NOMO-1 treated with dmso at 0.1 percent for 144 hours (cell line): Measurements from ENCODE around the gene ACTL7A.
"Not testable (repeated sequence)": the region's sequence is repeated elsewhere in the genome, so short reads cannot be mapped to it uniquely, and the experiment has no call there.

ENCODE experiments used
- DNase-seq: peaks from one replicate; lab custom pipeline; 2025; ENCODE audit not compliant: unreplicated experiment; lab: John Stamatoyannopoulos, UW

Gene ACTL7A, protein sequence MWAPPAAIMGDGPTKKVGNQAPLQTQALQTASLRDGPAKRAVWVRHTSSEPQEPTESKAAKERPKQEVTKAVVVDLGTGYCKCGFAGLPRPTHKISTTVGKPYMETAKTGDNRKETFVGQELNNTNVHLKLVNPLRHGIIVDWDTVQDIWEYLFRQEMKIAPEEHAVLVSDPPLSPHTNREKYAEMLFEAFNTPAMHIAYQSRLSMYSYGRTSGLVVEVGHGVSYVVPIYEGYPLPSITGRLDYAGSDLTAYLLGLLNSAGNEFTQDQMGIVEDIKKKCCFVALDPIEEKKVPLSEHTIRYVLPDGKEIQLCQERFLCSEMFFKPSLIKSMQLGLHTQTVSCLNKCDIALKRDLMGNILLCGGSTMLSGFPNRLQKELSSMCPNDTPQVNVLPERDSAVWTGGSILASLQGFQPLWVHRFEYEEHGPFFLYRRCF

DNA sequence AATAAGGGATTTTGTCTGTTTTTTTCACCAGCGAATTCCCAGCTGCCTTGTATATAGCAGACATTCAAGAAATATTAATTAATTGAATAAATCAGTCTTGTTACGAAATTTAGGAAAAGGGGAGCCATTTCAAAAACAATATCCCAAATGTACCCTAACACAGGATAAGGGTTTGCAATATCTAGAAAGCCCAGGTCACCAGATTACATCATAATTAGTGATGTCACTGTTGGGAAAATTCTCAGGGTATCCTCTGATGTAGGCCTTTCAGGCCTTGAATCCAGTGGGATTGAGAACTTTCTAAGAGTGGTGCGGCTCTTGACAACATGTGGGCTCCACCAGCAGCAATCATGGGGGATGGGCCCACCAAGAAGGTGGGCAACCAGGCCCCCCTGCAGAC is at the start of gene ACTL7A:
Gene ACTL7A (plus strand): TSS at position 270 of the 400 bp plus-strand sequence. CDS start 57 bp downstream, at position 327.
- DNase-seq, result no peak

DNA sequence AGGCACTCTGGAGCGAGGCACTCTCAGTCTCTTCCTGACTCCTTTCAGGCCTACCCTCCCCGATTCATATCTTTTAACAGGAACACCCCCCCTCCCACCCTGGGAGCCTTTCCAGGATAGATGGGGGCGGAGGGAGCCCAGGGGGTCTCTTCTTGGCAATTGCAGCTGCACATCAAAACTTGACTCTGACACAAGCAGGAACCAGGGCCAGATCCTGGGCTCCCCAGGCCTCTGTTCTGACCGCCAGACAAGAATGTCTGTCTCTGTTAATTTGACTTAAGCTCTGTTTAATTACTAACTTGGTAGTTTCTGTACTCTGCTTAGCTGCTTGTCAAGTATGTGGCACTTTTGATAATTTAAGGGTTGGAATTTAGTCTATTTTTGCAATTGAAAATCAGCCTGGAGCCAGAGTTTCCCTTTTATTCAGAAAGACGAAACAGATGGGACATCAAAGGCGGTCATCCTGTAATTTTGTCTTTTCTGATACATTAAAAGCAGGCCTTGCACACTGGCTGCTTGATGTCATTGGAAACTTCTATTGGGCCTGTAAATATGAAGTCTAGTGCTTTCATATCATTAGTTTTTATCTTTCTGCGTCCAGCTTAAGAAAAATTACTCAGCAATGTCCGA is 49.6 kb upstream of the ACTL7A start:
- DNase-seq, result no peak

DNA sequence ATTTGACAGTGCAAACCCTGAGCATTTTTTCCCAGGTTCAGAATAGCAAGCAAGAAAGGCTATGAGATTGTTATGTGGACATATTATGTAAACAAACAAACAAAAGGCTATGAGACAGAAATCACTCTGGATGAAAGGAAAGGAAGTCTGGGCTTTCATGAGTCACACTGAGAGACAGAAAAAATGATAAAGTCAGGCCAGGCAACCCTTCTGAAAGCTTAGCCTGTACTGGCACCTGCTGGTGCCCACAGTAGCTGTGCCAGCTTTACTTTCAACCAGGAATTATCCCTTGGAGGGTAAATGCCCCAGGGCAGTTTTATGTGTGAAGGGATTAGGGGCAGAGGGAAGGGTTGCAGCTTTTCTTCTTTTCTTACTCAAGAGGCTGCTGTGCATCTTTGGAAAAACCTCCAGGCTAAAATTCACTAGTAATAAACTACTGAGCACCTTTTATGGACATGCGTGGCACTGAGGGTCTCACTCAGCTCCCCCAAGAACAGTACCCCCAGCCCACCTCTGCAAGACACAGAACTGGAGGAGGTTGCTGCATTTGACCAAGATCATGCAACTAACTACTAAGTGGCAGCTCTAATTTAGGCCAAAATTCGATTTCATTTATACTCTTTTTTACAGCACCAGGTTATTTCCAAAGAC is 48.0 kb upstream of the ACTL7A start:
- DNase-seq, result peak; percentile 19

DNA sequence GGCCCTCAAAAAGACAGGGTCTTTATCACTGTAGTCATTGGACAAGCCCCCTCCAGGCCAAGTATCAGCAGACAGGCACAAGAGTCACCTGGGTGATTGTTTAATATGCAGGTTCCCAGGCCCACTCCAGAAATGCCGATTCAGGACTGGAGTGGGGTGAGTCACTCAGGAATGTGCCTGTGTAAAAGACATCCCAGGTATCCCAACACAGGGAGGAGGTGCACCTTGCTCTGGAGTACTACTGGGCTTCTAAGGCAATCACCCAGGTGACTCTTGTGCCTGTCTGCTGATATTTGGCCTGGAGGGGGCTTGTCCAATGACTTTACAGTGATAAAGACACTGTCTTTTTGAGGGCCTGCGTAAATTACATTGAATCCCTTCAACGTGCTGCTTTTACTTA is 46.9 kb upstream of the ACTL7A start:
- no peak for DNase-seq

DNA sequence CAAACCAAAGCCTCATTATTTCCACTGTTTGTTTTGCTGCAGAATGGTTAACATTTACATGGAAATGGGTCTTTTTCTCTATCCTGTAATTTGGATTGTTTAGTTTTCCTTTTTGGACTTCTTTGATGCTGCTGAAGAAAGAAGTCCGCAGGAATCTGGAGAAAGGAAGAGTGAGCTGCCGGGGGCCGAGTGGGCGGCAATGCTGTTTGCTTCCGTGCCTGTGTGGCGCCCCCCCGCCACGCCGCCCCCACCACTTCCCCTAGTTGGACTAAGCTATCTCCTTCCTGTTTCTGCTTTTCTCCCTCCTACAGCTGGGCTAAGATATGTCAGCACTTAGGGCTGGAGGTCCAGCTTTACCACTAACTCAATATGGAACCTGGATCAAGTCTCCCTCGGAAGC is 46.0 kb upstream of the ACTL7A start:
- peak; percentile 51 for DNase-seq

DNA sequence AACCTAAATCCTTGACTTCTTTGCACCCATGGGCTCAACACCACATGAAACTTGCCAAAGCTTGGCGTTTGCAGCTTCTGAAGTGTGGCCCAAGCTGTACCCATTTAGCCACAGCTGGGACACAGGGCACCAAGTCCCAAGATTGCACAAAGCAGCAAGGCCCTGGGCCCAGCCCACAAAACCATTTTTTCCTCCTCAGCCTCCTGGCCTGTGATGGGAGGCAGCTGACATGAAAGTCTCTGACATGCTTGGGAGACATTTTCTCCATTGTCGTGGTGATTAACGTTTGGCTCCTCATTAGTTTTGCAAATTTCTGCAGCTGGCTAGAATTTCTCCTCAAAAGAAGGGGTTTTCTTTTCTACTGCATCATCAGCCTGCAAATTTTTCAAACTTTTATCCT is 38.2 kb upstream of the ACTL7A start:
- no peak for DNase-seq

DNA sequence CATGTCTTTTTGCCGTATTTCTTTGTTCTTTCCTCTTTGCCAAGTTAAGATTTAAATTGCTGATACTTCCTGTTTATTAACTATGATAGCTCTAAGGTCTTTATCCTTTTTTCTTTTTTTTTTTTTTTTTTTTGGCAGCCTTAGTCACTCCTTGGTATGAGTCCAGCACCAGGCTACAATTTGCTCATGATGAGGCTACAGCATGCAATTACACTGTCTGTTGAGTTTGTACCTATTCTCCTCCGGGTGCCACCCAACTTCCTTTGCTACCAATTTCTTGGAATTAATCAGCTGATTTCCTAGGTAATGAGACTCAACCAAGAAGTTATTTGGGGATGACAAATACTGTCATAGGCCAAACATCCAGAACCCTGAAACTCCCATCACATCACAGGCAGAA is 31.8 kb upstream of the ACTL7A start:
- no peak for DNase-seq

DNA sequence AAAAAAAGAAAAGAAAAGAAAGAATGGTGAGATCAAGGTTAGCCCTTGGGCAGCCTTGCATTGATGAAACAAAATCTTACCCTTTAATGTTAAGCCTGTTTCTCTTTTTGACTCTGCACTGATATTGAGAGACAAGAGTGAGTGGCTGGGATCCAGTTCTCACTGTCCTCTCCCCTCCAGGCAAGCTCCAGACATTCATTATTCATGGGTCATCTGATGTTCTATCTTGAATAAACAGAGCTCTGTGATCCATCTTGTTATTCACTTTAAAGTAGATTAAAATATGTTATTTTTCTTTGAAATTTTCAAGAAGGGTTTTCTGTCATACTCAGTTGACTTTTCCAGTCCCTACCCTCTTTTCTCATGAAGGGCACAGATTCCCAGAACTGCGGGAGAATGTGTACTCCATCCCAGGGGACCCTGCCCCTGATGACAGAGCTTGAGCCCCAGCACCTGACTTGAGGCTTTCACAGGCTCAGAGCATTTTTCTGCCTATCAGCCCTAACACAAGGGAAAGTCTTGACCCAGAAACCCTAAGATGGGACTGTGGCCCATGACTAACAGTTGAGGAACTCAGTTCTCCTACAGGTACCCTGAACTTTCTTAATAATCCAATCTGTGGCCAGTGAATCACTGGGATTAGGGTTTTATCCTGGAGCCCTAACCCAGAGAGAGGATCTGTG is 30.4 kb upstream of the ACTL7A start:
- DNase-seq, result no peak

DNA sequence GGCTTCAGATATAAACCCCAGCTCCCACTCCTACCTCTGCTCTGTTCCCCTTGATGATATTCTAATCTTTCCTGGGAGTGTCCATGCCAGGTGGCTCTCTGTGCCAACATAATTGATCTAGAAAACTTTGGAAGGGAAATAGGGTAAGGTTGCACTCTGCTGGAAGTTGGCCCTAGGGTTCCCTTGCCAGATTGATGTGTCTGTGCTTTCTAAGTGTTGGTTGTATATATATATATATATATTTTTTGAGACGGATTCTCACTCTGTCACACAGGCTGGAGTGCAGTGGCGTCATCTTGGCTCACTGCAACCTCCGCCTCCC is 29.9 kb upstream of the ACTL7A start:
- no peak for DNase-seq

DNA sequence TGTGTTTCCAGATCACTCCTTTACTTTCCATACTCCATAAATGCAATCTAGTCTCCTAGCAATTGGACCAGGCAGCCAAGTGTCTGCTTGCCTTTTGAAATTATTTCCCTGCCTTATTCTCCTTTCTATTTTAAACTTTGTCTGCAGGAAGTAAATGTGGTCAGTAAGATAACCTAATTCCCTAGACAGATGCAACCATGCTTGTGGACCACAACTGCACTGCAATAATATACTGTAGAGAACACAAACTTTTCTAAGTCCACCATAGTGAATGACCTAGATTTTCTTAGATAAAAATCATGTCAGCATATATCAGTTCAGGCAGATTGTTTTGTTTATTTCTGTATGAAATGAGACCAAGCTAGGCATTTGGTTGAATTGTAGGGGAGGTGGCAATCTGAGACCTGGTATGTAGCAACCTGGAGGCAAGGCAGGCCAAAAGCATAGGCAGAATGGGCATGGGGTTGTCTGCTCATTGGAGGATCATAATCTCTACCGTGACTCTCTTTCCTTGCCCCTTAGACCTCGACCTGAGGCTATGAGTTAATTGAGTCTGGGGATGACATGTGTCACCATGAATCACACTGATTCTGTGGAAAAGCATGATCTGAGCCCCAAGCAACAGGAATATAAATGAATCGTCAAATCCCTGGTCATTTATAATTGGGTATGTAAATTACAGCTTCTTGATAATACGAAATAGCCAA is 27.0 kb upstream of the ACTL7A start:
- DNase-seq, result peak; percentile 49

DNA sequence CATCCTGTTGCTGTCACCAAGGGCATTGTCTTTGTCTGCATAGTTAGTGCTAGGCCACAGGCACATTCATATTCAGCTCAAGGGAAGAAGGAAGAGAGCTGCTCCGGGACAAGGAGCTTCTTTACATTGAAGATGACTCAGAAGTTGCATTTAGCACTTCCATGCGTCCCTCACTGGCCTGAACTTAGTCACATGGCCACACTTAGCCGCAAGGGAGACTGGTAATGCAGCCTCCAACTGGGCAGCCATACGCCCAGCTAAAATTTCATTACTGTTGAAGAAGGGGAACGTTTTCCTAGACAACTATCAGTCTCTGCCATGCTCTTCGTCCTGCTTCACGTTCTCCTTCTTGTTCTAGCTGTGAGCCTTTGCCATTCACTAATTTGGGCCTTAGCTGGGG is 26.2 kb upstream of the ACTL7A start:
- DNase-seq, result no peak

DNA sequence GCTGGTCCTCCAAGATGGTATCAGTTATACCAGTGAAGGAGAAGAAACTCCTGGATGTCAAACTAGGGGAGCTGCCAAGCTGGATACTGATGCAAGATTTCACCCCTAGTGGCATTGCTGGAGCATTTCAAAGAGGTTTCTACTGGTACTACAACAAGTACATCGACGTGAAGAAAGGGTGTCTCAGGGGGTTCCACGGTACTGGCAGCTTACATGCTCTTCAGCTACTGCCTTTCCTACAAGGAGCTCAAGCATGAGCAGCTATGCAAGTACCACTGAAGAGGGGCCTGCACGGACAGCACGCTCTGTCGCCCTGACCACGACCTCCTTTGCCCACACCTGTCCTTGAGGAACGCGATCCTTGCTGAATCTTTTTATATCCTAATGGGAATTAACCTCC is 25.7 kb upstream of the ACTL7A start:
- no peak for DNase-seq

DNA sequence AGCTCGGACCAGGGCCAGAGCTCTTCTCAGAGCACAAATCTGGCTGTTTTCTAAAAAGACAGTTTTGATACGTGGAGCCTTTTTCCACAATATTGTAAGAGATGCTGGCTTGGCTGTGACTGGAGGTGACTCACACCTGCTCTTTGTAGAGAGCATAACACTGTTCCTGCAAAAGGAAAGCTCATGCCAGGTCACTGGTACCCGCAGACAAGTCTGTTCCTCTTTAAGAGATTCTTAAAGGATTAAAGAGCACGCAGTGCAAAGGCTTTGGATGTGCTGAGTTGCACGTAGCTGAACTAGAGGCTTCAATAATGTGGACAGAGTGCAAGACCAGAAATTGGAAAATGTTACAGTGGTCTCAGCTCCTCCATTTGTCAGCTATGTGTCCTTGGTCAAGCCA is 25.3 kb upstream of the ACTL7A start:
- DNase-seq, result no peak

DNA sequence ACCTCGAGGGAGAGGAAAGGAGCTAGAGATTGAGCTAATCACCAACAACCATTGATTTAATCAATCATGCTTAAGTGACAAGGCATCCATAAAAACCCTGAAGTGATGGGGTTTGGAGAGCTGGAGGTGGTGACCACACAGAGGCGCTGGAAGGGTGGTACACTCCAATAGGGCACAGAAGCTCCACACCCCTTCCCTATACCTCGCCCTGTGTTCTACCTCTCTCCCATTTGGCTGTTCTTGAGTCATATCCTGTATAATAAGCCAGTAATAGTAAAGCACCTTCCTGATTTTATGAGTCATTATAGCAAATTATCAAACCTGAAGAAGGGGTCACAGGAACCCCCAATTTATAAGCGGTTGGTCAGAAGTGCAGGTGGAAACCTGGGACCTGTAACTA is 24.5 kb upstream of the ACTL7A start:
- DNase-seq, result no peak

DNA sequence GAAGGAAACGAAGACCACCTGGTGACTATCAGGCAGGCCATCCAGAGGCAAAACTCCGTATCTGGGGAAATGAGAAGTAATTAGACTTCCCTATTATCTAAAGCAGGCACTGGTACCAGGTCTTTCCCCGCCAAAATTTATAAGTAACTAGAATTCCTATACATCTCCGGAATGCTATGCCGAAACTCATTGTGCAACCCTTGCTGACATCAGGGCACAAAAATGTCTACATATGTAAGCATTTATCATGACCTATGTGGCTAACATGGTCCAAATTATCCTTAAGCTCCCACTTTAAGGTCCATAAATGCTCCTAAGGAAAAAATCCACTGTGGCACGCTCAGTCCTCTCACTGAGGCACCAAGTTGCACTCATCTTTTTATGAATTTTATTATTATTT is 24.0 kb upstream of the ACTL7A start:
- no peak for DNase-seq

DNA sequence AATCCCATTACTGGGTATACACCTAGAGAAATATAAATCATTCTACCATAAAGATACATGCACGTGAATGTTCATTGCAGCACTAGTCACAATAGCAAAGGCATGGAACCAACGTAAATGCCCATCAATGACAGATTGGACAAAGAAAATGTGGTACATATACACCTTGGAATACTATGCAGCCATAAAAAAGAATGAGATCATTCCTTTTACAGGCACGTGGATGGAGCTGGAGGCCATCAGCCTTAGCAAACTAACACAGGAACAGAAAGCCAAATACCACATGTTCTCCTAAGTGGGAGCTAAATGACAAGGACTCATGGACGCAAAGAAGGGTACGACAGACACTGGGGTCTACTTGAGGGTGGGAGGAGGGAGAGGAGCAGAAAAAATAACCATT is 22.5 kb upstream of the ACTL7A start:
- DNase-seq, result not testable (repeated sequence)

DNA sequence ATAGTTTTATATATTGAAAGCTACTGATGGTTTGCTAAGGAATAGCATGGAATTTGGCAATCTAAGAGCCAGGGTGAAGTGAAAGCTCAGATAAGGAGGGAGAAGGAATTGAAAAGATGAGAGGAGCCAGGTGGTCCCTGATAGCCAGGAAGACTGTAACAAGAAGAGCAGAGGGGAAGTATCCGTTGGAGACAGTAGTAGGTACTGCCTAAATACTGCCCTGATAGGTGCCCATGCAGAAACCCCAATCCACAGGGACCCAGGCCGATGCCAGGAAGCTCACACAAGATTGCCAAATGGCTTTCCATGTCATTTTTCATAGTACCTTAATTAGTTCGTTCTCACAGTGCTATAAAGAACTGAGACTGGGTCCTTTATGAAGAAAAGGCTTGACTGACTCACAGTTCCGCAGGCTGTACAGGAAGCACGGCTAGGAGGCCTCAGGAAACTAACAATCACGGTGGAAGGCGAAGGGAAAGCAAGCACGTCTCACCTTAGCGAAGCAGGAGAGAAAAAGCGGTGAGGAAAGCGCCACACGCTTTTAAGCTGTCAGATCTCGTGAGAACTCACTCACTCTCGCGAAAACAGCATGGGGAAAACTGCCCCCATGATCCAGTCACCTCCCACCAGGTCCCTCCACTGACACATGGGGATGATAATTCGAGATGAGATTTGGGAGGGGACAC is 19.3 kb upstream of the ACTL7A start:
- DNase-seq, result no peak

DNA sequence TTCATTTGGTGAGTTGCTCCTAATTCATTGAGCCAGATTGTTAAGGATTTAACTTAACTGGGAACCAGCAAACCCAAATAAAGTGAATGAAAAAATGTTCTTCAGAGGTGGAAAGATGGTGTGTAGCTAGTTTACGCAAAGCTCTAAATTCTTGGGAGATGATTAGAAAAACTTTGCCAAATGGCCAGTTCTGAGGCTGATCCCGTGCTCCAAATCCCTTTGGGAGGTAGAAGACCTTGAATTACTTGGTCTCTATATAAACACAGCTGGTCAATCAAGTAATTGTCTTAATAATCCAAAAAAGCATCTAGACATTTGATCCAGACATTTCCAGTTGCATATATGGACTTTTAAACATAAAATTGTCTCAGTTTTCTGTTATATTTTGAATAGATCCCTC is 17.7 kb upstream of the ACTL7A start:
- no peak for DNase-seq

DNA sequence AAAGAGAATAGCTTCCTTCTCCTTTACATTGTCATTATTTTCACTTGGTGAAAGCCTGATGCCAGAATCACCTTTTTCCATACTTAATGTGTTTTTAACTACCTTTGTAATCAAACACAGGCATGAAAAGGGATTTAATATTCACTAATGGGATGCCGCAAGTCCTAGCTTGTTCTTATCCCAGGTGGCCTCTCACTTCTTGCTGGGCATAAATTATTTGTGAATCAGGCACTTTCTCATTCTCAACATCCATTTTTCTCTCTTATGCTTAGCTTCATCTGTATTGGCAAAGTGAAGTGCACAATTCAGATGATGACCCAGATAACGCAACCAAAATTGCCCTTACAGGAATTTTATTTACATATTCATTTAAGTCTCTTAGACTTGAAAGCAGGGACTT is 17.2 kb upstream of the ACTL7A start:
- no peak for DNase-seq

DNA sequence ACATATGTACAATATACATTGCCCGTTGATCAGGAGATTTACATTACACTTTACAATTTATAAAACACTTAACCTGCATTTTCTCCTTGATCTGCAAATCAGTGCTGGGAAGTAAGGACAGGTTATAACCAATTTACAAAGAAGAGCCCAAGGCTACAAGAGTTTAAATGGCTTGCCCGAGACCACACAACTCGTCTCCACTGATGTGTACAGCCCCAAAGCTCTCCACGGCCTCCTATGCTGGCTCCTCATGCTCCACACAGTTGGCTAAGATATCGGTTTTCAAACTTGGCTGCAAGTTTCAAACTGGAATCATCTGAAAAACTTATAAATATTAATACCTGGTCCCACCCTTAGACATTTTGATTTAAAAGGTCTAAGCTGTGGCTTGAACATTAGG is 16.6 kb upstream of the ACTL7A start:
- no peak for DNase-seq

DNA sequence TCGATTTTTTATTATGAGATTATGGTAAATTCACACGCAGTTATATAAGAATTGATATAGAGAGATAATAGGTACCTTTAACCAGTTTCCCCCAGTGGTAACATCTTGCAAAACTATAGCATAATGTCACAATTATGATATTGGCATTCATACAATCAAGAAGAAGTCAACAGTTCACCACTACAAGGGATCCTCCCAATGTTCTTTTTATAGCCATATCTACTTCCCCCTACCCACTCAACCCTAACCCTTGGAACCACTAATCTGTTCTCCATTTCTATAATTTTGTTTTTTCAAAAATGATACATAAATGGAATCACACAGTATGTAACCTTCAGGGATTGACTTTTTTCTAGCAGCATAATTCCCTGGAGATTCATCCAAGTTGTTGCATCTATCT is 16.1 kb upstream of the ACTL7A start:
- peak; percentile 27 for DNase-seq
